H1 (cell line): Measurements from ENCODE around the gene IL37. TPM values are rescaled to one million over a fixed set of nuclear protein-coding genes. Genes with fewer than 3 reads are reported as not detected.

Source experiments
- CREB1 ChIP-seq: IDR thresholded peaks from 2 replicates; pipeline ENCODE4 v1.6.1; 2012; ENCODE audit warnings: inconsistent platforms
- TEAD4 ChIP-seq: IDR thresholded peaks from 2 replicates; pipeline ENCODE4 v1.6.1; 2012; ENCODE audit warnings: low read depth, low read length, inconsistent platforms, mixed read lengths
- polyA plus RNA-seq, 7 experiments: library from polyadenylated mRNA; depleted of rRNA in 3 of 7; stranded (reverse) in 5 of 7; unstranded in 2 of 7; fragments of >200 nt in 5 of 7; fragments of 200-250 nt in 2 of 7; gene quantifications; 1 replicate in 5 of 7; 2 replicates in 1 of 7; 4 replicates in 1 of 7; pipeline versions ENCODE4 v1.2.1 to v1.2.3, GENCODE V29; 2011 to 2013; ENCODE audit warnings: missing spikeins in 2 of 7, mixed read lengths in 2 of 7
- total RNA-seq: library from RNA; stranded (reverse); fragmentation: NEBNext Ultra II Directional; extraction: Animal tissue kit (Norgen Biotek cat#: 25700); gene quantifications from 2 replicates; pipeline ENCODE4 v1.2.1, GENCODE V29; 2021

IL37 gene
- total and polyA plus RNA-seq, 2 of the 8 experiments (the other 6 are each of a cell fraction or from before 2014, with no cell fraction given) = 0.18 TPM; not detected in 1

DNA sequence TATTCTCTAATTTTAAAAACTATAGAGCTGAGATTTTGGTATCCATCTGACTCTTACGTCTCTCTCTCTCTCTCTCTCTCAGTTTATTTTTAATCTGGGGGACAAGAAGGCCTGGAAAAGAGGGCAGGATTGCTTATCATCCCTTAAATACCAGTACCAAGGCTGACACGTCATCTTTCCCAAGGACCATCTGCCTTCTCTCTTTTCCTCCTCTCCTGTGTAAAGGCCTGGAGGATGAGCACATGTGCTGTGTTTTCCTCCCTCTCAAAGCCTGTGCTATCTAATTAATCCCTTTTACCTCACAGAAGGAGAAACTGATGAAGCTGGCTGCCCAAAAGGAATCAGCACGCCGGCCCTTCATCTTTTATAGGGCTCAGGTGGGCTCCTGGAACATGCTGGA is 7.3 kb downstream of the IL37 start (continued):
- TF ChIP-seq CREB1 (no peak), TEAD4 (no peak)
